NCI-H69 (cell line): ENCODE data around the gene CPTP.

ENCODE experiments used
- DNase-seq: peaks from one replicate; lab custom pipeline; 2025; lab: John Stamatoyannopoulos, UW

CPTP gene

DNA sequence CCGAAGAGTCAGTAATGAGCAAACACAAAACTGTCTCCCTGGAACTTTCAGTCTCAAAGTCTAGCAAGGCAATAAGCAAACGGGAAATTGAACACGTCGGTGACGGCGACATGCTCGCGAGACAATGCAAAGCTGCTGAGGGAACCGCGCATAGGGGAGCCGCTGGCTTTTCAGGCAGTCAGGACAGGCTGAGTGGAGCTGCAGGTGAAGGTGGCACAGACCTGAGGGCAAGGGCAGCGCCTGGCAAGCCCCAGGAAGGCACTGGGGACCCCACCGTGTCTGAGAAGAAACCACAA, 5.0 kb upstream of the CPTP start:
- DNase-seq, result no peak

DNA sequence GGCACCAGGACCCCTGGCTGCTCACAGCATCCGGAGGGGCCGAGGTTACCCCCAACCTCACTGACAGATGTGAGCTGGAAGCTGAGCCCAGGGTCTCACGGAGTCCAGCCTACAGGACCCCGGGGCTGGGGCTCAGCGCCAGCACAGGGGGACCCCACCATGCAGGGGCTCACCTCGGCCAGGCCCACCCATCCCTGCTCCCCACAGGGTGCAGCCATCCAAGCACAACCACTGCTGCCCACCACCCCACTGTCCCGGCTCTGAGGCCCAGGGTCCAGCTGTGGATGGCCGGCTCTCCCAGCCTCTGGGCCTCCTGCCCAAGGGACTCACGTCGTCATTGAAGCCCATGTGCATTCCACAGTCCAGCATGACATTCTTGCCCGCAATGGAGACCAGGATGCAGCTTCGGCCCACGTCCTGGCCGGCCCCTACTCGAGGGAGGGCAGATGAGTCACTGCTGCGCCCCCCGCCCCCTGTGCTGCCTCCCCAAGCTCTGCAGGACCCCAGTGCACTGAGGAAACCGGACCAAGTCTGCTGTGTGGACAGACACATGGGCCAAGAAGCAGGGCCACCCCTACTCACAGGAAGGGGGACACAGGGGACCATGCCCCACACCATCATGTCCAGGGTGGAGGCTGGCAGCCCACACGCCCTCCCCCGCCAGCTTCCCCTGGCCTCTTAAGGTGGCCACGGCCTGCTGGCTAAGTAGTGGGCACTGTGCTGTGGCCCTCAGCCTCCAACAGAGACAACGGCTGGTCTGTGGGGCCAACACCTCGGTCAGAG, 3.7 kb upstream of the CPTP start:
- no peak for DNase-seq

DNA sequence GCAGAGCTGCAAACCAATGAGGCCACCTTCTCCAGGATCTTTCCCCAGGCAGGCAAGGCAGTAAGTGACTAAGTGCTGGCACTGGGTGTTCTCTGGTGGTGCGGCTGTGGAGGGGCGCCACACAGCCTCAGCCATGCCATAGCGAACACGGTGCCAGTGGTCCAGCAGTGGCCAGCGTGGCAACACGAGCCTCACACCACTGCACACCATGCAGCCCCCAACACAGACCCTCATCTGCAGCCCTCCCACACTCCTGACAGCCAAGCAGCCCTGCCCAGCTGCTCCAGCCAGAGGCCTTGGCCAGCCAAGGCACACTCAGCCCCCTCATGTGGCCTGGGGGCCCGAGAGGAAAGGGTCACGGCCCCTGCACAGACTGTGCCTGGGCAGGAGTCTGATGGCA, 3.1 kb upstream of the CPTP start:
- DNase-seq, result no peak

DNA sequence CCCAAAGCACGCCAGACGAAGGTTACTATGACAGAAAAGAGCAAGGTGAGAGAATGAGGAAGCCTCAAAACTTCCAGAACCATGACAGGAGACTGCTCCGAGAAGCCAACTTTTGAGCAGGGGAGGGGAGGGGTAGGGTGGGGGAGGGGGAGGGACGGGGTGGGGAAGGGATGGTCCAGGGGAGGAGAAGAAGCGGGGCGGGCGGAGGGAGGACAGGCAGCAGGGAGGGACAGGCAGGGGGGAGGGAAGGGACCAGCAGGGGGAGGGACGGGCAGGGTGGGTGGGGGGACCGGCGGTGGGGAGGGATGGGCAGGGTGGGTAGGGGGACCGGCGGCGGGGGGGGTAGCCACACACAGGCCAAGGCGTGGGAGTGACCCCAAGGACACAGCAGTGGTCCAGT, 2.2 kb upstream of the CPTP start:
- no peak for DNase-seq

DNA sequence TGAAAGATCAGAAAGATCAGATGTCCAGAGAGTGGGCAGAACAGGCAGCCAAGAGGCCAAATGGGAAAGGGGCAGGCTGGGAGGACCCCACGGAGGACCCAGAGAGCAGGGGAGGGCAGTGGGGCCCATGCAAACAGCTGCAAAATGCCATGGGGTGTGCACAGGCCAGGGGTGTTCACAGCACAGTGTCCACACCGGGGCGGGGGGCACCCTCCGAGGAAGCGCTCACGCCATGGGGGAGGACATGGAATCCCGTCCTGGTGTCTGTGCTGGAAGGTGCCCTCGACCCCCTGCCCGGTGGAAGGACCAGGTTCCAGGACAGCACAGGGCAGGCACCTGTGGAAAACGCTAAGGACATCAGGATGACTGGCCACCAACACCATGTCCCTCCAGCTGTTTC, 1.6 kb upstream of the CPTP start:
- DNase-seq, result no peak

- DNase-seq, result no peak
Observed at GRCh38 chr1:1324084-1324523, 498 bp upstream of the CPTP start.

GRCh38 chr1:1325288-1326074, 879 bp downstream of the CPTP start:
- no peak for DNase-seq

GRCh38 chr1:1326075-1326605, 1.5 kb downstream of the CPTP start:
- DNase-seq, result no peak

- no peak for DNase-seq
Observed at GRCh38 chr1:1327291-1327690, 2.7 kb downstream of the CPTP start.

DNA sequence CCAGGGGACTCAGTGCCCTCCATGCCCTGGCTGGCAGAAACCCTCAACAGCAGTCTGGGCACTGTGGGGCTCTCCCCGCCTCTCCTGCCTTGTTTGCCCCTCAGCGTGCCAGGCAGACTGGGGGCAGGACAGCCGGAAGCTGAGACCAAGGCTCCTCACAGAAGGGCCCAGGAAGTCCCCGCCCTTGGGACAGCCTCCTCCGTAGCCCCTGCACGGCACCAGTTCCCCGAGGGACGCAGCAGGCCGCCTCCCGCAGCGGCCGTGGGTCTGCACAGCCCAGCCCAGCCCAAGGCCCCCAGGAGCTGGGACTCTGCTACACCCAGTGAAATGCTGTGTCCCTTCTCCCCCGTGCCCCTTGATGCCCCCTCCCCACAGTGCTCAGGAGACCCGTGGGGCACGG, 3.7 kb downstream of the CPTP start:
- DNase-seq, result no peak

DNA sequence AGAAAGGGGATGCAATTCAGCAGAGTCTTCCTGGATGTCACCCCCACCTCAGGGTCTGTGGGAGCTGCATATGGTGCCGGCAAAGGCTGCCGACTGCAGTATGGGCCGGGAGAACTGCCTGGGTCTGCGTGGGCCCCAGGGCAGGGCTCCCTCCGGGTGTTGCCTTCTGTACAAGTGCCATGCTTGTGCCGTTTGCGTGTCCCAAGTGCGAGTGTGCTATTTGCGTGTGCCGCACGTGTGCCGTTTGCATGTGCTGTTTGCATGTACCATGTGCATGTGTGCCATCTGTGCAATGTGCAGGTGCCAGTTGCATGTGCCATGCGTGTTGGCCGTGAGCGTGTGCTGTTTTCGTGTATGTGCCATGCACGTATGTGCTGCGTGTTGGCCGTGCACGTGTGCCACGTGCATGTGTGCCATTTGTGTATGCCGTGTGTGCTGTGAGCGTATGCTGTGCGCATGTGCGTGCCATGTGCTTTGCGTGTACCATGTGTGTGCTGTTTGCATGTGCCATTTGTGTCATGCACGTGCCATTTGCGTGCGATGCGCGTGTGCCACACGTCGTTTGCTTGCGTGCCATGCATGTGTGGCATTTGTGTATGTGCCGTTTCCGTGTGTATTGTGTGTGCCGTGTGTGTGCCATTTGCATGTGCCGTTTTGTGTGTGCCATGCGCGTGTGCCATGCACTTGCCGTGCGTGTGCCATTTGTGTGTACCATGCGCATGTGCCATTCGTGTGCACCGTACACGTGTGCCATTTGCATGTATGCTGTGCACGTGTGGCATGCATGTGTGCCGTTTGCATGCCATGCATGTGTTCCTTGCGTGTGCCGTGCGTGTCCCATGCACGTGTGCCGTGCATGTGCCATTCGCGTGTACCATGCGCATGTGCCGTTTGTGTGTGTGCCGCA, 5.0 kb downstream of the CPTP start:
- no peak for DNase-seq

GRCh38 chr1:1330366-1331067, 5.9 kb downstream of the CPTP start:
- peak; percentile 19 for DNase-seq

DNA sequence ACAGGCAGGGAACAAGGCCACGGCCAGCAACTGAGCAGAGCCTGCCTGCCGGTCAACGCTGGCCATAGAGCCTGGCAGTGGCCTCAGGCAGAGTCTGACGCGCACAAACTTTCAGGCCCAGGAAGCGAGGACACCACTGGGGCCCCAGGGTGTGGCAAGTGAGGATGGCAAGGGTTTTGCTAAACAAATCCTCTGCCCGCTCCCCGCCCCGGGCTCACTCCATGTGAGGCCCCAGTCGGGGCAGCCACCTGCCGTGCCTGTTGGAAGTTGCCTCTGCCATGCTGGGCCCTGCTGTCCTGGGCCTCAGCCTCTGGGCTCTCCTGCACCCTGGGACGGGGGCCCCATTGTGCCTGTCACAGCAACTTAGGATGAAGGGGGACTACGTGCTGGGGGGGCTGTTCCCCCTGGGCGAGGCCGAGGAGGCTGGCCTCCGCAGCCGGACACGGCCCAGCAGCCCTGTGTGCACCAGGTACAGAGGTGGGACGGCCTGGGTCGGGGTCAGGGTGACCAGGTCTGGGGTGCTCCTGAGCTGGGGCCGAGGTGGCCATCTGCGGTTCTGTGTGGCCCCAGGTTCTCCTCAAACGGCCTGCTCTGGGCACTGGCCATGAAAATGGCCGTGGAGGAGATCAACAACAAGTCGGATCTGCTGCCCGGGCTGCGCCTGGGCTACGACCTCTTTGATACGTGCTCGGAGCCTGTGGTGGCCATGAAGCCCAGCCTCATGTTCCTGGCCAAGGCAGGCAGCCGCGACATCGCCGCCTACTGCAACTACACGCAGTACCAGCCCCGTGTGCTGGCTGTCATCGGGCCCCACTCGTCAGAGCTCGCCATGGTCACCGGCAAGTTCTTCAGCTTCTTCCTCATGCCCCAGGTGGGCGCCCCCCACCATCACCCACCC, 6.7 kb downstream of the CPTP start, which contains the start of gene TAS1R3:
TAS1R3 (plus strand) TSS at position 213 of the 898 bp plus-strand sequence; CDS start at position 279, 66 bp downstream.
- DNase-seq, result no peak

DNA sequence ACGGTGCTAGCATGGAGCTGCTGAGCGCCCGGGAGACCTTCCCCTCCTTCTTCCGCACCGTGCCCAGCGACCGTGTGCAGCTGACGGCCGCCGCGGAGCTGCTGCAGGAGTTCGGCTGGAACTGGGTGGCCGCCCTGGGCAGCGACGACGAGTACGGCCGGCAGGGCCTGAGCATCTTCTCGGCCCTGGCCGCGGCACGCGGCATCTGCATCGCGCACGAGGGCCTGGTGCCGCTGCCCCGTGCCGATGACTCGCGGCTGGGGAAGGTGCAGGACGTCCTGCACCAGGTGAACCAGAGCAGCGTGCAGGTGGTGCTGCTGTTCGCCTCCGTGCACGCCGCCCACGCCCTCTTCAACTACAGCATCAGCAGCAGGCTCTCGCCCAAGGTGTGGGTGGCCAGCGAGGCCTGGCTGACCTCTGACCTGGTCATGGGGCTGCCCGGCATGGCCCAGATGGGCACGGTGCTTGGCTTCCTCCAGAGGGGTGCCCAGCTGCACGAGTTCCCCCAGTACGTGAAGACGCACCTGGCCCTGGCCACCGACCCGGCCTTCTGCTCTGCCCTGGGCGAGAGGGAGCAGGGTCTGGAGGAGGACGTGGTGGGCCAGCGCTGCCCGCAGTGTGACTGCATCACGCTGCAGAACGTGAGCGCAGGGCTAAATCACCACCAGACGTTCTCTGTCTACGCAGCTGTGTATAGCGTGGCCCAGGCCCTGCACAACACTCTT, 7.6 kb downstream of the CPTP start:
- no peak for DNase-seq

- DNase-seq, result peak; percentile 20
Observed at GRCh38 chr1:1332774-1333480, 8.3 kb downstream of the CPTP start.

GRCh38 chr1:1333551-1334241, 9.1 kb downstream of the CPTP start:
- DNase-seq, result no peak

DNA sequence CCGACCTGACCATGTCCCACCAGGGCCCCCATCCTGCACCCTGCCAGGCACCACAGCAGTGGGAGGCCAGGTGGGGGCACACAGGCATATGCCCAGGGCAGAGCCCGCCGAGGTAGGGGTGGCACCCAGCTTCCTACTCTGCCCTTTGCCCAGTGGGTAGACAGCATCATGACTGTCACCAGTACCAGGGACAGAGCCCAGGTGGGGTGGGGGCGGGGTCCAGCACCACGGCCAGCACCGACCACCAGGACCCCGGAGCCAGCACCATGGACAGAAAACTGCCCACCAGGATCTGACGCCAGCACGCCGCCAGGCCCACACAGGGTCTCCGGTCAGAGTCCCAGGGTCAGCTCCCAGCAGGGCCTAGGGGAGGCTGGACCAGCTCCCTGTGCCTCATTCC, 10.2 kb downstream of the CPTP start:
- DNase-seq, result no peak

GRCh38 chr1:1335283-1335682, 10.7 kb downstream of the CPTP start:
- DNase-seq, result no peak
